ENCODE results near the gene OBSCN. TPM values are rescaled to one million over a fixed set of nuclear protein-coding genes. Genes with fewer than 3 reads are reported as not detected.

OBSCN gene
- total and polyA plus RNA-seq, 2 experiments from 2014 or later, result 1.1 to 5.2 TPM

- Histone ChIP-seq H3K9me3 (ENCODE audit: low read depth) (no peaks in the 10 kb centered on the region), H2AFZ (no peak overlapping the region), H3K27me3 (replicated peaks; ENCODE audit: insufficient read depth) (no peaks in the 10 kb centered on the region), H3F3A (ENCODE audit: insufficient read depth) (no peaks in the 10 kb centered on the region), H4K20me1 (ENCODE audit: insufficient read depth) (no peaks in the 10 kb centered on the region), H3K9ac (no peak overlapping the region), H3K4me2 (ENCODE audit: unreplicated experiment) (no peak overlapping the region), H3K79me2 (ENCODE audit: insufficient read depth) (no peaks in the 10 kb centered on the region), H3K4me3 (no peak overlapping the region), H3K4me1 (ENCODE audit: insufficient read depth) (no peaks in the 10 kb centered on the region), H3K9me2 (ENCODE audit: insufficient read depth) (no peaks in the 10 kb centered on the region), H3K27ac (no peak overlapping the region), H3K36me3 (ENCODE audit: low read depth) (no peaks in the 10 kb centered on the region)
- DNase-seq, result no peak
- TF ChIP-seq EZH2phosphoT487 (IDR thresholded peaks at IDR 0.05; ENCODE audit: insufficient read depth, low read depth) (no peak), EZH2 (IDR thresholded peaks at IDR 0.05; ENCODE audit: insufficient read depth, poor library complexity, severe bottlenecking) (no peak)
- in situ Hi-C loops (cut with MboI), result no loop called here
- 71 to 80% methylated on average over 21 to 22 of the region's 22 CpGs for WGBS, 2 experiments (ENCODE audit: low coverage in 1 of 2, low lambda C conversion rate in 2 of 2, missing lambda C conversion rate in 2 of 2)
These were observed 82.4 kb downstream of the OBSCN start for GRCh38 chr1:228289996-228290881.

- H3F3A ChIP-seq (ENCODE audit: insufficient read depth), result no peaks in the 10 kb centered on the region
- no peak overlapping the region for H2AFZ ChIP-seq
- no peaks in the 10 kb centered on the region for H3K27me3 ChIP-seq (replicated peaks; ENCODE audit: insufficient read depth)
- H3K4me2 ChIP-seq (ENCODE audit: unreplicated experiment), result no peak overlapping the region
- H3K4me3 ChIP-seq, result no peak overlapping the region
- peak; percentile 9 for DNase-seq
- in situ Hi-C loops (cut with MboI), result no loop called here
- H3K9me2 ChIP-seq (ENCODE audit: insufficient read depth), result no peaks in the 10 kb centered on the region
- WGBS, 2 experiments (ENCODE audit: low coverage in 1 of 2, low lambda C conversion rate in 2 of 2, missing lambda C conversion rate in 2 of 2), result 51 to 52% methylated on average over 16 of the region's 16 CpGs
- TF ChIP-seq EZH2phosphoT487 (IDR thresholded peaks at IDR 0.05; ENCODE audit: insufficient read depth, low read depth) (no peak), EZH2 (IDR thresholded peaks at IDR 0.05; ENCODE audit: insufficient read depth, poor library complexity, severe bottlenecking) (no peak)
- H3K9ac ChIP-seq, result no peak overlapping the region
- no peaks in the 10 kb centered on the region for H4K20me1 ChIP-seq (ENCODE audit: insufficient read depth)
- H3K36me3 ChIP-seq (ENCODE audit: low read depth), result no peaks in the 10 kb centered on the region
- H3K9me3 ChIP-seq (ENCODE audit: low read depth), result no peaks in the 10 kb centered on the region
- H3K79me2 ChIP-seq (ENCODE audit: insufficient read depth), result no peaks in the 10 kb centered on the region
- H3K27ac ChIP-seq, result no peak overlapping the region
- no peaks in the 10 kb centered on the region for H3K4me1 ChIP-seq (ENCODE audit: insufficient read depth)
These were observed 84.2 kb downstream of the OBSCN start for GRCh38 chr1:228291906-228292608.

GRCh38 chr1:228292609-228292911 is 84.7 kb downstream of the OBSCN start:
- no peak for TF ChIP-seq EZH2 (IDR thresholded peaks at IDR 0.05; ENCODE audit: insufficient read depth, poor library complexity, severe bottlenecking)
- no peak for TF ChIP-seq EZH2phosphoT487 (IDR thresholded peaks at IDR 0.05; ENCODE audit: insufficient read depth, low read depth)
- Histone ChIP-seq H4K20me1 (ENCODE audit: insufficient read depth) (no peaks in the 10 kb centered on the region), H2AFZ (no peak overlapping the region), H3K9me2 (ENCODE audit: insufficient read depth) (no peaks in the 10 kb centered on the region), H3K79me2 (ENCODE audit: insufficient read depth) (no peaks in the 10 kb centered on the region), H3K36me3 (ENCODE audit: low read depth) (no peaks in the 10 kb centered on the region), H3K9me3 (ENCODE audit: low read depth) (no peaks in the 10 kb centered on the region), H3F3A (ENCODE audit: insufficient read depth) (no peaks in the 10 kb centered on the region), H3K4me1 (ENCODE audit: insufficient read depth) (no peaks in the 10 kb centered on the region), H3K27me3 (replicated peaks; ENCODE audit: insufficient read depth) (no peaks in the 10 kb centered on the region), H3K9ac (no peak overlapping the region), H3K4me3 (no peak overlapping the region), H3K27ac (no peak overlapping the region), H3K4me2 (ENCODE audit: unreplicated experiment) (no peak overlapping the region)
- 60 to 71% methylated on average over 9 of the region's 9 CpGs for WGBS, 2 experiments (ENCODE audit: low coverage in 1 of 2, low lambda C conversion rate in 2 of 2, missing lambda C conversion rate in 2 of 2)
- in situ Hi-C loops (cut with MboI), result no loop called here
- DNase-seq, result no peak

- in situ Hi-C loops (cut with MboI), result no loop called here
- Histone ChIP-seq H3F3A (ENCODE audit: insufficient read depth) (no peaks in the 10 kb centered on the region), H3K4me3 (no peak overlapping the region), H3K4me1 (ENCODE audit: insufficient read depth) (no peaks in the 10 kb centered on the region), H3K27ac (no peak overlapping the region), H3K79me2 (ENCODE audit: insufficient read depth) (no peaks in the 10 kb centered on the region), H3K9me2 (ENCODE audit: insufficient read depth) (no peaks in the 10 kb centered on the region), H3K36me3 (ENCODE audit: low read depth) (no peaks in the 10 kb centered on the region), H4K20me1 (ENCODE audit: insufficient read depth) (no peaks in the 10 kb centered on the region), H2AFZ (no peak overlapping the region), H3K4me2 (ENCODE audit: unreplicated experiment) (no peak overlapping the region), H3K9ac (no peak overlapping the region), H3K27me3 (replicated peaks; ENCODE audit: insufficient read depth) (no peaks in the 10 kb centered on the region), H3K9me3 (ENCODE audit: low read depth) (no peaks in the 10 kb centered on the region)
- no peak for DNase-seq
- no peak for TF ChIP-seq EZH2 (IDR thresholded peaks at IDR 0.05; ENCODE audit: insufficient read depth, poor library complexity, severe bottlenecking)
- TF ChIP-seq EZH2phosphoT487 (IDR thresholded peaks at IDR 0.05; ENCODE audit: insufficient read depth, low read depth), result no peak
- WGBS, 2 experiments (ENCODE audit: low coverage in 1 of 2, low lambda C conversion rate in 2 of 2, missing lambda C conversion rate in 2 of 2), result 50 to 55% methylated on average over 15 of the region's 15 CpGs
These were observed 85.5 kb downstream of the OBSCN start for GRCh38 chr1:228293393-228293792.
